GM21576 (cell line): ENCODE data around the gene SF1.

Experiments used
- ATAC-seq: cut with Tn5 transposase; IDR thresholded peaks from one replicate; pipeline ENCODE4 v1.9.1; 2021; ENCODE audit warnings: mild to moderate bottlenecking, moderate library complexity; ENCODE audit not compliant: unreplicated experiment

SF1 gene

GRCh38 chr11:64714666-64715065, 63.7 kb downstream of the SF1 start:
- ATAC-seq, result no peak
